Hepatocyte (in vitro differentiated cells): ENCODE data around the gene PIP5K1C. TPM values are rescaled to one million over a fixed set of nuclear protein-coding genes. Genes with fewer than 3 reads are reported as not detected.
"Not testable (repeated sequence)": the region's sequence is repeated elsewhere in the genome, so short reads cannot be mapped to it uniquely, and the experiment has no call there.

Experiments used
- DNase-seq: peaks from one replicate; pipeline ENCODE4 v3.0.0-alpha.2; 2016; ENCODE audit warnings: low spot score
- H2AFZ ChIP-seq: fragments of 200-600 bp; sonication (generic); 2 replicates; pipeline ENCODE4 v1.6.0; 2016; ENCODE audit warnings: antibody characterized with exemption, mild to moderate bottlenecking
- H3K27ac ChIP-seq: fragments of 200-600 bp; sonication (generic); 2 replicates; pipeline ENCODE4 v1.5.1; 2016; ENCODE audit warnings: mild to moderate bottlenecking
- H3K27me3 ChIP-seq: fragments of 200-600 bp; sonication (generic); 2 replicates; pipeline ENCODE4 v1.6.1; 2016
- H3K36me3 ChIP-seq: fragments of 200-600 bp; sonication (generic); replicated peaks from 2 replicates; pipeline ENCODE4 v1.5.1; 2016; ENCODE audit warnings: low read depth; ENCODE audit not compliant: insufficient read depth
- H3K4me1 ChIP-seq: fragments of 200-600 bp; sonication (generic); 2 replicates; pipeline ENCODE4 v1.5.1; 2016; ENCODE audit warnings: mild to moderate bottlenecking, moderate library complexity; ENCODE audit not compliant: insufficient read depth
- H3K4me2 ChIP-seq: fragments of 200-600 bp; sonication (generic); 2 replicates; pipeline ENCODE4 v1.6.0; 2016
- H3K4me3 ChIP-seq: fragments of 200-600 bp; sonication (generic); 2 replicates; pipeline ENCODE4 v1.5.1; 2016; ENCODE audit warnings: mild to moderate bottlenecking
- H3K79me2 ChIP-seq: fragments of 200-600 bp; sonication (generic); 2 replicates; pipeline ENCODE4 v1.6.0; 2017; ENCODE audit warnings: mild to moderate bottlenecking
- H3K9me2 ChIP-seq: fragments of 200-600 bp; sonication (generic); replicated peaks from 2 replicates; pipeline ENCODE4 v1.6.0; 2017; ENCODE audit warnings: mild to moderate bottlenecking; ENCODE audit not compliant: insufficient read depth
- H3K9me3 ChIP-seq: fragments of 200-600 bp; sonication (generic); 2 replicates; pipeline ENCODE4 v1.5.1; 2016; ENCODE audit warnings: low read depth, mild to moderate bottlenecking
- H4K20me1 ChIP-seq: fragments of 200-600 bp; sonication (generic); 2 replicates; pipeline ENCODE4 v1.6.0; 2016; ENCODE audit warnings: mild to moderate bottlenecking; ENCODE audit not compliant: insufficient read depth, poor library complexity, severe bottlenecking
- EZH2 ChIP-seq: fragments of 200-600 bp; sonication (generic); IDR thresholded peaks from 2 replicates; pipeline ENCODE4 v1.6.1; 2016; ENCODE audit warnings: antibody characterized with exemption, mild to moderate bottlenecking, borderline replicate concordance
- EZH2phosphoT487 ChIP-seq: fragments of 200-600 bp; sonication (generic); IDR thresholded peaks from one replicate; pipeline ENCODE4 v1.6.1; 2018; ENCODE audit warnings: antibody characterized with exemption, mild to moderate bottlenecking, low read depth, moderate library complexity; ENCODE audit not compliant: unreplicated experiment, severe bottlenecking
- WGBS: methylation state at CpG from one replicate; pipeline ENCODE4 v1.1.6; 2016; ENCODE audit warnings: low lambda C conversion rate; ENCODE audit errors: missing lambda C conversion rate; 5-methylcytosine and 5-hydroxymethylcytosine counted together
- polyA plus RNA-seq: library from polyadenylated mRNA; unstranded; fragments of >200 nt; fragmentation: Nextera tagmentation; extraction: Ambion mirVana; gene quantifications from 2 replicates; pipeline ENCODE4 v1.2.1, GENCODE V29; 2016
- total RNA-seq: library from RNA; depleted of rRNA; stranded (reverse); fragments of >200 nt; gene quantifications from 2 replicates; pipeline ENCODE4 v1.2.3, GENCODE V29; 2014
- TF ChIP-seq, protein P1 (sequence below): fragments of 200-600 bp; sonication (generic); IDR thresholded peaks from 2 replicates; pipeline ENCODE4 v1.5.1; 2016; ENCODE audit warnings: antibody characterized with exemption, mild to moderate bottlenecking; ENCODE audit not compliant: poor library complexity

The PIP5K1C gene
- total and polyA plus RNA-seq, 2 experiments from 2014 or later: 20.7 to 37.1 TPM

GRCh38 chr19:3585301-3586126 lies 114.8 kb downstream of the PIP5K1C start, which contains the start of gene GIPC3:
Gene GIPC3, plus strand, starts transcription at chr19:3585478. Its CDS starts 120 bp downstream, at chr19:3585598.
- H2AFZ ChIP-seq: no peak within 1 kb of the TSS
- no peaks in the 10 kb centered on the region for H4K20me1 ChIP-seq
- WGBS: 19% methylated on average over 40 of the region's 84 CpGs
- H3K36me3 ChIP-seq: no peaks in the 10 kb centered on the region
- H3K4me2 ChIP-seq: peak within 1 kb of the TSS; percentile 64
- no peaks in the 10 kb centered on the region for H3K4me1 ChIP-seq
- TF ChIP-seq EZH2: peak; percentile 84
- TF ChIP-seq EZH2phosphoT487: no peak
- TF ChIP-seq, protein P1, sequence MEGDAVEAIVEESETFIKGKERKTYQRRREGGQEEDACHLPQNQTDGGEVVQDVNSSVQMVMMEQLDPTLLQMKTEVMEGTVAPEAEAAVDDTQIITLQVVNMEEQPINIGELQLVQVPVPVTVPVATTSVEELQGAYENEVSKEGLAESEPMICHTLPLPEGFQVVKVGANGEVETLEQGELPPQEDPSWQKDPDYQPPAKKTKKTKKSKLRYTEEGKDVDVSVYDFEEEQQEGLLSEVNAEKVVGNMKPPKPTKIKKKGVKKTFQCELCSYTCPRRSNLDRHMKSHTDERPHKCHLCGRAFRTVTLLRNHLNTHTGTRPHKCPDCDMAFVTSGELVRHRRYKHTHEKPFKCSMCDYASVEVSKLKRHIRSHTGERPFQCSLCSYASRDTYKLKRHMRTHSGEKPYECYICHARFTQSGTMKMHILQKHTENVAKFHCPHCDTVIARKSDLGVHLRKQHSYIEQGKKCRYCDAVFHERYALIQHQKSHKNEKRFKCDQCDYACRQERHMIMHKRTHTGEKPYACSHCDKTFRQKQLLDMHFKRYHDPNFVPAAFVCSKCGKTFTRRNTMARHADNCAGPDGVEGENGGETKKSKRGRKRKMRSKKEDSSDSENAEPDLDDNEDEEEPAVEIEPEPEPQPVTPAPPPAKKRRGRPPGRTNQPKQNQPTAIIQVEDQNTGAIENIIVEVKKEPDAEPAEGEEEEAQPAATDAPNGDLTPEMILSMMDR: no peak
- no peak for DNase-seq
- no peaks in the 10 kb centered on the region for H3K9me3 ChIP-seq
- no peaks in the 10 kb centered on the region for H3K79me2 ChIP-seq
- no peak within 1 kb of the TSS for H3K27ac ChIP-seq
- H3K4me3 ChIP-seq: no peak within 1 kb of the TSS
- H3K9me2 ChIP-seq: no peaks in the 10 kb centered on the region
- H3K27me3 ChIP-seq: peaks cover 36% of the 10 kb centered on the region

DNA sequence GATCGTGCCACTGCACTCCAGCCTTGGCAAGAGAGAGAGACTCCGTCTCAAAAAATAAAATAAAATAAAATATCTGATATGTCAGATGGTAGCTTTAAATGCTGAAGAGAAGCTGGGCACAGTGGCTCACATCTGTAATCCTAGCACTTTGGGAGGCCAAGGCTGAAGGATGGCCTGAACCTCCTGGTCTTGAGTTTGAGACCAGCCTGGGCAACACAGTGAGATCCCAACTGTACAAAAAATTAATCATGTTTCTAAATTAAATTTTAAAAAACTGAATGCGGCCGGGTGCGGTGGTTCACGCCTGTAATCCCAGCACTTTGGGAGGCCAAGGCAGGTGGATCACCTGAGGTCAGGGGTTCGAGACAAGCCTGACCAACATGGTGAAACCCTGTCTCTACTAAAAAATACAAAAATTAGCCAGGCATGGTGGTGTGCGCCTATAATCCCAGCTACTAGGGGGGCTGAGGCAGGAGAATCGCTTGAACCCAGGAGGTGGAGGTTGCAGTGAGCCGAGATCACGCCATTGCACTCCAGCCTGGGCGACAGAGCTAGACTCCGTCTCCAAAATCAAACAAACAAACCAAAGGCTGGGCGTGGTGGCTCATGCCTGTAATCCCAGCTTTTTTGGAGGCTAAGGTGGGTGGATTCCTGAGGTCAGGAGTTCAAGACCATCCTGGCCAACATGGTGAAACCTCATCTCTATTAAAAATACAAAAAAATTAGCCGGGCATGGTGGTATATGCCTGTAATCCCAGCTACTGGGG lies 116.0 kb downstream of the PIP5K1C start:
- not testable (repeated sequence) for H3K9me3 ChIP-seq, H3K27ac ChIP-seq, H3K36me3 ChIP-seq, H3K4me3 ChIP-seq, H3K79me2 ChIP-seq, H3K4me1 ChIP-seq, H3K9me2 ChIP-seq, H4K20me1 ChIP-seq, DNase-seq, H3K4me2 ChIP-seq, H2AFZ ChIP-seq
- 88% methylated on average over 15 of the region's 15 CpGs for WGBS
- peaks cover 36% of the 10 kb centered on the region for H3K27me3 ChIP-seq

DNA sequence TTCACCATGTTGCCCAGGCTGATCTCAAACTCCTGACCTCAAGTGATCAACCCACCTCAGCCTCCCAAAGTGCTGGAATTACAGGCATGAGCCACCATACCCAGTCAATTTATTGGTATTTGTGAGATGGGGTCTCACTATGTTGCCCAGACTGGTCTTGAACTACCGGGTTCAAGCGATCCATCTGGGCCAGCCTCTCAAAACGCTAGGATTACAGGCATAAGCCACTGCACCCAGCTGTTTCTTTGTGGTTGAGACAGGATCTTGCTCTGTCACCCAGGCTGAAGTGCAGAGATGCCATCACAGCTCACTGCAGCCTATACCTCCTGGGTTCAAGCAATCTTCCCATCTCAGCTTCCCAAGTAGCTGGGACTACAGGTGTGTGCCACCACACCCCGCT lies 118.5 kb downstream of the PIP5K1C start:
- H3K36me3 ChIP-seq: not testable (repeated sequence)

More for the DNA sequence above, 118.5 kb downstream of the PIP5K1C start:
- H3K27me3 ChIP-seq: peaks cover 33% of the 10 kb centered on the region
- not testable (repeated sequence) for H3K4me3 ChIP-seq, H3K4me2 ChIP-seq, H4K20me1 ChIP-seq, H3K9me2 ChIP-seq, H3K4me1 ChIP-seq, DNase-seq, H3K9me3 ChIP-seq, H3K79me2 ChIP-seq, H2AFZ ChIP-seq, H3K27ac ChIP-seq
- WGBS: 81% methylated on average over 4 of the region's 4 CpGs

Other genes starting within 250 kb of the PIP5K1C start
- gene SMIM24, start 219.9 kb downstream of the PIP5K1C start, total RNA-seq: 81.2 and 85.5 TPM in 2 replicates
- 114 and 151 TPM in 2 replicates for gene SMIM24, start 219.9 kb downstream of the PIP5K1C start, polyA plus RNA-seq
- not detected in 2 replicates for gene SMIM44, start 217.0 kb downstream of the PIP5K1C start, total RNA-seq
- not detected in 2 replicates for gene SMIM44, start 217.0 kb downstream of the PIP5K1C start, polyA plus RNA-seq
- 10.9 and 14.9 TPM in 2 replicates for gene DOHH, start 199.8 kb downstream of the PIP5K1C start, total RNA-seq
- 17.6 and 28.2 TPM in 2 replicates for gene DOHH, start 199.8 kb downstream of the PIP5K1C start, polyA plus RNA-seq
- gene FZR1, start 194.2 kb downstream of the PIP5K1C start, total RNA-seq: 18.1 and 32.1 TPM in 2 replicates
- gene FZR1, start 194.2 kb downstream of the PIP5K1C start, polyA plus RNA-seq: 51.0 and 51.9 TPM in 2 replicates
- gene TEKTIP1, start 161.3 kb downstream of the PIP5K1C start, total RNA-seq: not detected in 2 replicates
- gene TEKTIP1, start 161.3 kb downstream of the PIP5K1C start, polyA plus RNA-seq: 1.4 and 1.5 TPM in 2 replicates
- 39.3 and 44.7 TPM in 2 replicates for gene MFSD12, start 142.9 kb downstream of the PIP5K1C start, total RNA-seq
- 57.7 and 63.5 TPM in 2 replicates for gene MFSD12, start 142.9 kb downstream of the PIP5K1C start, polyA plus RNA-seq
- gene HMG20B, start 127.5 kb downstream of the PIP5K1C start, total RNA-seq: 61.4 and 62.6 TPM in 2 replicates
- gene HMG20B, start 127.5 kb downstream of the PIP5K1C start, polyA plus RNA-seq: 82.3 and 105 TPM in 2 replicates
- 0.04 TPM in 1 of 2 replicates, not detected in the other for gene GIPC3, start 115.0 kb downstream of the PIP5K1C start, total RNA-seq
- 0.19 and 0.28 TPM in 2 replicates for gene GIPC3, start 115.0 kb downstream of the PIP5K1C start, polyA plus RNA-seq
- 0.12 and 0.70 TPM in 2 replicates for gene TBXA2R, start 93.6 kb downstream of the PIP5K1C start, total RNA-seq
- gene TBXA2R, start 93.6 kb downstream of the PIP5K1C start, polyA plus RNA-seq: 1.2 and 2.0 TPM in 2 replicates
- 15.5 and 18.3 TPM in 2 replicates for gene CACTIN, start 73.7 kb downstream of the PIP5K1C start, total RNA-seq
- gene CACTIN, start 73.7 kb downstream of the PIP5K1C start, polyA plus RNA-seq: 15.7 and 18.3 TPM in 2 replicates
- 23.7 and 24.4 TPM in 2 replicates for gene TJP3, start 7.9 kb upstream of the PIP5K1C start, total RNA-seq
- gene TJP3, start 7.9 kb upstream of the PIP5K1C start, polyA plus RNA-seq: 49.2 and 56.9 TPM in 2 replicates
- 20.7 and 27.1 TPM in 2 replicates for gene APBA3, start 61.2 kb upstream of the PIP5K1C start, total RNA-seq
- gene APBA3, start 61.2 kb upstream of the PIP5K1C start, polyA plus RNA-seq: 25.5 and 29.0 TPM in 2 replicates
- gene MRPL54, start 62.2 kb upstream of the PIP5K1C start, total RNA-seq: 39.0 and 42.2 TPM in 2 replicates
- gene MRPL54, start 62.2 kb upstream of the PIP5K1C start, polyA plus RNA-seq: 71.2 and 86.8 TPM in 2 replicates
- not detected in 2 replicates for gene RAX2, start 71.8 kb upstream of the PIP5K1C start, total RNA-seq
- 0.22 TPM in 1 of 2 replicates, not detected in the other for gene RAX2, start 71.8 kb upstream of the PIP5K1C start, polyA plus RNA-seq
- gene MATK, start 85.9 kb upstream of the PIP5K1C start, total RNA-seq: not detected in 2 replicates
- gene MATK, start 85.9 kb upstream of the PIP5K1C start, polyA plus RNA-seq: 0.34 and 0.50 TPM in 2 replicates
- gene ZFR2, start 168.6 kb upstream of the PIP5K1C start, total RNA-seq: 0.36 and 0.97 TPM in 2 replicates
- gene ZFR2, start 168.6 kb upstream of the PIP5K1C start, polyA plus RNA-seq: 1.7 and 3.3 TPM in 2 replicates
- 0.13 and 0.28 TPM in 2 replicates for gene ATCAY, start 180.2 kb upstream of the PIP5K1C start, total RNA-seq
- gene ATCAY, start 180.2 kb upstream of the PIP5K1C start, polyA plus RNA-seq: 0.33 TPM in 1 of 2 replicates, not detected in the other
- gene NMRK2, start 232.6 kb upstream of the PIP5K1C start, total RNA-seq: 0.32 TPM in 1 of 2 replicates, not detected in the other
- gene NMRK2, start 232.6 kb upstream of the PIP5K1C start, polyA plus RNA-seq: 0.95 TPM in 1 of 2 replicates, not detected in the other